Vagina (tissue), 2 donors: Measurements from ENCODE around the gene FRMPD4. TPM values are rescaled to one million over a fixed set of nuclear protein-coding genes. Genes with fewer than 3 reads are reported as not detected.

ENCODE experiments used
- DNase-seq, 2 donors: peaks; one replicate each; pipeline ENCODE4 v3.0.0-alpha.2; 2017; ENCODE audit errors: extremely low spot score in 2 of 2
- H3K27ac ChIP-seq: fragments of 200-600 bp; sonication (generic); one replicate; pipeline ENCODE4 v1.5.1; 2019
- H3K27me3 ChIP-seq: fragments of 200-600 bp; sonication (generic); one replicate; pipeline ENCODE4 v1.5.1; 2019
- H3K36me3 ChIP-seq, 2 donors: fragments of 200-600 bp; sonication (generic); one replicate each; pipeline ENCODE4 v1.5.1; 2017 to 2019
- H3K4me1 ChIP-seq: fragments of 200-600 bp; sonication (generic); one replicate; pipeline ENCODE4 v1.5.1; 2019
- H3K4me3 ChIP-seq, 2 donors: fragments of 200-600 bp; sonication (generic); 1 replicate in 1 of 2; 2 replicates in 1 of 2; pipeline ENCODE4 v1.5.1; 2016 to 2019
- H3K9me3 ChIP-seq: fragments of 200-600 bp; sonication (generic); one replicate; pipeline ENCODE4 v1.5.1; 2019
- POLR2A ChIP-seq, 2 donors: fragments of 450-650 bp; IDR thresholded peaks; one replicate each; pipeline ENCODE4 v1.6.1; 2017; ENCODE audit warnings: antibody characterized with exemption in 2 of 2, mild to moderate bottlenecking in 2 of 2, moderate library complexity in 2 of 2
- POLR2AphosphoS5 ChIP-seq, 2 donors: sonication (generic); formaldehyde crosslinking; IDR thresholded peaks; one replicate each; pipeline ENCODE4 v1.9.0; 2017; ENCODE audit warnings: antibody characterized with exemption in 2 of 2, mild to moderate bottlenecking in 2 of 2, low read depth in 1 of 2; ENCODE audit not compliant: insufficient read depth in 1 of 2
- intact Hi-C: fragments of 100-400 bp; cut with DNase I; formaldehyde crosslinking; loops from one replicate; pipeline ENCODE4 v1.15.1; 2023
- total RNA-seq: library from RNA; depleted of rRNA; stranded (reverse); fragments of >200 nt; gene quantifications from one replicate; pipeline ENCODE4 v1.2.3, GENCODE V29; 2016
- TF ChIP-seq, protein P1 (sequence below), 3 experiments: fragments of 450-650 bp in 2 of 3; fragments of 200-600 bp in 1 of 3; sonication (generic) in 1 of 3; IDR thresholded peaks; one replicate each; pipeline ENCODE4 v1.5.1; 2017 to 2019; ENCODE audit warnings: antibody characterized with exemption in 3 of 3, mild to moderate bottlenecking in 2 of 3, moderate library complexity in 2 of 3

Gene FRMPD4
- total RNA-seq, 1 donor from 2014 or later: not detected

GRCh38 chrX:12709047-12709446 lies 570.8 kb downstream of the FRMPD4 start:
- Histone ChIP-seq H3K27me3 (no peaks in the 10 kb centered on the region), H3K36me3 (no peaks in the 10 kb centered on the region), H3K27ac (no peak overlapping the region), H3K4me1 (no peaks in the 10 kb centered on the region), H3K9me3 (no peaks in the 10 kb centered on the region), H3K4me3 (no peak overlapping the region)
- TF ChIP-seq, protein P1, sequence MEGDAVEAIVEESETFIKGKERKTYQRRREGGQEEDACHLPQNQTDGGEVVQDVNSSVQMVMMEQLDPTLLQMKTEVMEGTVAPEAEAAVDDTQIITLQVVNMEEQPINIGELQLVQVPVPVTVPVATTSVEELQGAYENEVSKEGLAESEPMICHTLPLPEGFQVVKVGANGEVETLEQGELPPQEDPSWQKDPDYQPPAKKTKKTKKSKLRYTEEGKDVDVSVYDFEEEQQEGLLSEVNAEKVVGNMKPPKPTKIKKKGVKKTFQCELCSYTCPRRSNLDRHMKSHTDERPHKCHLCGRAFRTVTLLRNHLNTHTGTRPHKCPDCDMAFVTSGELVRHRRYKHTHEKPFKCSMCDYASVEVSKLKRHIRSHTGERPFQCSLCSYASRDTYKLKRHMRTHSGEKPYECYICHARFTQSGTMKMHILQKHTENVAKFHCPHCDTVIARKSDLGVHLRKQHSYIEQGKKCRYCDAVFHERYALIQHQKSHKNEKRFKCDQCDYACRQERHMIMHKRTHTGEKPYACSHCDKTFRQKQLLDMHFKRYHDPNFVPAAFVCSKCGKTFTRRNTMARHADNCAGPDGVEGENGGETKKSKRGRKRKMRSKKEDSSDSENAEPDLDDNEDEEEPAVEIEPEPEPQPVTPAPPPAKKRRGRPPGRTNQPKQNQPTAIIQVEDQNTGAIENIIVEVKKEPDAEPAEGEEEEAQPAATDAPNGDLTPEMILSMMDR (IDR thresholded peaks at IDR 0.05): no peak
- TF ChIP-seq POLR2A (IDR thresholded peaks at IDR 0.05): no peak
- no peak for TF ChIP-seq POLR2AphosphoS5 (IDR thresholded peaks at IDR 0.05; ENCODE audit: insufficient read depth in 1 of 2, low read depth in 1 of 2)
- intact Hi-C loops: no loop called here
- DNase-seq: no peak

GRCh38 chrX:12711435-12712040 lies 573.3 kb downstream of the FRMPD4 start:
- TF ChIP-seq, protein P1 (IDR thresholded peaks at IDR 0.05): no peak
- TF ChIP-seq POLR2A (IDR thresholded peaks at IDR 0.05) (no peak), POLR2AphosphoS5 (IDR thresholded peaks at IDR 0.05; ENCODE audit: insufficient read depth in 1 of 2, low read depth in 1 of 2) (no peak)
- no peaks in the 10 kb centered on the region for H3K36me3 ChIP-seq
- H3K4me3 ChIP-seq: no peak overlapping the region
- no peaks in the 10 kb centered on the region for H3K4me1 ChIP-seq
- intact Hi-C loops: no loop called here
- no peak overlapping the region for H3K27ac ChIP-seq
- no peaks in the 10 kb centered on the region for H3K27me3 ChIP-seq
- no peaks in the 10 kb centered on the region for H3K9me3 ChIP-seq
- DNase-seq: no peak

- Histone ChIP-seq H3K4me1 (no peaks in the 10 kb centered on the region), H3K36me3 (no peaks in the 10 kb centered on the region), H3K4me3 (no peak overlapping the region), H3K9me3 (no peaks in the 10 kb centered on the region), H3K27ac (no peak overlapping the region), H3K27me3 (no peaks in the 10 kb centered on the region)
- no peak for DNase-seq
- intact Hi-C loops: no loop called here
- TF ChIP-seq, protein P1 (IDR thresholded peaks at IDR 0.05): no peak
These were observed 578.3 kb downstream of the FRMPD4 start for GRCh38 chrX:12716574-12716973.

GRCh38 chrX:12719837-12720236 lies 581.6 kb downstream of the FRMPD4 start:
- Histone ChIP-seq H3K36me3 (no peaks in the 10 kb centered on the region), H3K4me1 (no peaks in the 10 kb centered on the region), H3K9me3 (no peaks in the 10 kb centered on the region), H3K4me3 (no peak overlapping the region), H3K27ac (no peak overlapping the region), H3K27me3 (no peaks in the 10 kb centered on the region)
- intact Hi-C loops: no loop called here
- TF ChIP-seq, protein P1 (IDR thresholded peaks at IDR 0.05): no peak
- TF ChIP-seq POLR2A (IDR thresholded peaks at IDR 0.05) (no peak), POLR2AphosphoS5 (IDR thresholded peaks at IDR 0.05; ENCODE audit: insufficient read depth in 1 of 2, low read depth in 1 of 2) (no peak)
- DNase-seq: no peak

DNA sequence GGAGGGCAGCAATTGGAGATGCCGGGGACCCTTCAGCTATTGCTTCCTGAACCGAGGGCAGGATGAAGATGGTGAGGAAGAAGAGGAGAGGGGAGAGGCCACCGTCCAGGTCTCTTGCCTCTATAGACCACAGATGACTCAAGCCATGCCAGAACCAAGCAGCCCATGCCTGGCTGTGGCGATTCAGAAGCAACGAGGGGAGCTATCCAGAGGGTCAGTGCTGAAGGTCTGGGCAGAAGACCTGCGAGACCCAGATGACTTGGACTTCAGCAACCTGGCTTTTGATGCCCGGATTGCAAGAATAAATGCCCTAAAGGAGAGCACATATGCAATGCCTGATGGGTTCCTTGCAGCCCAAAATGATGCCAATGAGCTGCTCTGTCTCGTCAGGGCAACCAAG lies 582.8 kb downstream of the FRMPD4 start:
- TF ChIP-seq POLR2A (IDR thresholded peaks at IDR 0.05): no peak
- TF ChIP-seq POLR2AphosphoS5 (IDR thresholded peaks at IDR 0.05; ENCODE audit: insufficient read depth in 1 of 2, low read depth in 1 of 2): no peak
- TF ChIP-seq, protein P1 (IDR thresholded peaks at IDR 0.05): no peak
- Histone ChIP-seq H3K36me3 (no peaks in the 10 kb centered on the region), H3K4me3 (no peak overlapping the region), H3K27me3 (no peaks in the 10 kb centered on the region), H3K9me3 (no peaks in the 10 kb centered on the region), H3K27ac (no peak overlapping the region), H3K4me1 (no peaks in the 10 kb centered on the region)
- DNase-seq: no peak
- intact Hi-C loops: no loop called here
